Right ventricle myocardium inferior (tissue), 1 donor: Measurements from ENCODE around the gene PID1. TPM values are rescaled to one million over a fixed set of nuclear protein-coding genes. Genes with fewer than 3 reads are reported as not detected.

Source experiments
- ATAC-seq: fragments of 200-7000 bp; cut with Tn5 transposase; one replicate; pipeline ENCODE4 v1.9.1; 2020; ENCODE audit warnings: mild to moderate bottlenecking, moderate library complexity
- DNase-seq: peaks from one replicate; pipeline ENCODE4 v3.0.0; 2021; ENCODE audit errors: missing footprints
- intact Hi-C: fragments of 100-400 bp; cut with DNase I; formaldehyde crosslinking; loops from one replicate; pipeline ENCODE4 v1.11.0; 2022
- total RNA-seq: library from RNA; stranded (reverse); fragmentation: NEBNext Ultra II Directional; extraction: Animal tissue kit (Norgen Biotek cat#: 25700); gene quantifications from one replicate; pipeline ENCODE4 v1.2.1, GENCODE V29; 2021
- donor health status: DM: no; HTN: yes; CAD: no; lungs with severe emphysema.

The PID1 gene
- total RNA-seq, 1 donor from 2014 or later: 8.4 TPM

DNA sequence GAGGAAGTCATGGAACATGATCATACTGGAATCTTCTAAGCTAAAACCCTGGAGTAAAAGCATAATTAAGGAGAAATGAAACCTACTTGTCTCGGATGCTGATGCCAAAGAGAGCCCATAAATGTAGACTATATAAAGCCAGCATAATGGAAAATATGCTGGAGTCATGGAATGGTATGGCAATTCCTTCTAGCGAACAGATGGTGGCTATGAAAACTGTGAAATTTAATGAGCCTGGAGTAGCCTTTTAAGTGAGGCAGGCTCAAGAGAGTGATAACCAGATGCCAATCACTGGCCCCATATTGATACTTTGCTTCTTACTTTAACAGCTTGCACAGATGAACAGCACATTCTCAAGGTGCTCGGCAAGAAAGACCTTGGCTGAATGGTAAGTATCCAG is 206.3 kb downstream of the PID1 start:
- ATAC-seq (no peak), DNase-seq (no peak)
- intact Hi-C loops: no loop called here

DNA sequence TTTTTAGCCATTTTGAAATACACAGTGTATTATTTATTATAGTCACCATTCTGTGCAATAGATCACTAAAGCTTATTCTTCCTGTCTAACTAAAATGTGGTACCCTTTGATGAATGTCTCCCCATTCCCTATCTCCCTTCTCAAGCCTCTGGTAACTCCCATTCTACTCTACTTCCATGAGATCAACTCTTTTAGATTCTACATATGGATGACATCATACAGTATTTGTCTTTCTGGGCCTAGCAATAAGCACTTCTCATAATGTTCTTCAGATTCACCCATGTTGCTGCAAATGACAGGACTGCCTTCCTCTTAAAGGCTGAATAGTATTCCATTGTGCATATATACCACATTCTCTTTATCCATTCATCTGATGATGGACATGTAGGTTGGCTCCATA is 210.9 kb downstream of the PID1 start:
- DNase-seq: no peak
- intact Hi-C loops: no loop called here

GRCh38 chr2:229059331-229060033 is 211.6 kb downstream of the PID1 start:
- ATAC-seq (no peak), DNase-seq (no peak)
- intact Hi-C loops: no loop called here

More for the DNA sequence above, 210.9 kb downstream of the PID1 start:
- ATAC-seq: no peak

- intact Hi-C loops: no loop called here
- ATAC-seq: no peak
- no peak for DNase-seq
Measured at GRCh38 chr2:229057976-229058553, 213.0 kb downstream of the PID1 start.

DNA sequence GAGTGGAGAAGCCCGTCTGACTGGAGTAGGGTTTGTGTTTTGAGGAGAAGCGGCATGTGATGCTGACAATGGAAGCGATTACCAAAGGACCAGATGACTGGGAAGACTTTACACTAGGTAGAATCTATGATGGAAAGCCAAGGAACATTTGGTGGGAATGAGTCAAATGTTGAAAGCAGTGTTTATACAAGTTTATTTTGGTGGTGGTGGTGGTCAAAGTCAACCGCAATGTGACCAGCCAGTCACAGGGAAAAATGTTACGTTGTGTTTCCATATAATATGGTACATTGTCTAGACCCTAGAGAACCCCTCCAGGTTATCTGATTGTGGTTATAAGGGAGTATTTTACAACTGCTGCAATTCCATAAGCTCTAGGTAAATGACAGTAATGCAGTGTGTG is 216.8 kb downstream of the PID1 start:
- intact Hi-C loops: no loop called here
- DNase-seq (no peak), ATAC-seq (no peak)

GRCh38 chr2:229051798-229052197 is 219.3 kb downstream of the PID1 start:
- intact Hi-C loops: no loop called here
- ATAC-seq (no peak), DNase-seq (no peak)

DNA sequence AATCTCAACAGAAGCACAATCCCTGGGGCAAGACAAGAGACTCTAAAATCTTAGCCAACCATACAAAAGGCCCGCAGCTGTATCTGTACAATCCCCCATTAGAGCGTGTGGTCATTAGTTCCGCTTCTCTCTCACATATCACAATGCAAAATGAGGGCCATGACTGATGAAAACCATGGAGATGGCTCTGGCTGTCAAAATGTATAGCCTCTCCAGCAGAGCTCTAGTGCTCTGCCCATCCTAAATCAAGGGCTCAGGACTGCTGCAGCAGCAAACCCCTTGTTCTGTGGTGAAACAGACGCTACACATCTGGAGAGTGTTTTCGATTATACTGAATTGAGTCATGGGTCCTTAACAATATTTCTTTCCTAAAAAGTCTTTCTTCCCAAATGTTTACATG is 221.0 kb downstream of the PID1 start:
- no peak for DNase-seq
- intact Hi-C loops: no loop called here
- ATAC-seq: no peak

- intact Hi-C loops: loop anchor here (5.0 kb wide), 1 partner anchor 34 kb away; no protein-coding TSS in a partner anchor
- ATAC-seq: no peak
Measured at GRCh38 chr2:229048134-229048533, 223.0 kb downstream of the PID1 start.

DNA sequence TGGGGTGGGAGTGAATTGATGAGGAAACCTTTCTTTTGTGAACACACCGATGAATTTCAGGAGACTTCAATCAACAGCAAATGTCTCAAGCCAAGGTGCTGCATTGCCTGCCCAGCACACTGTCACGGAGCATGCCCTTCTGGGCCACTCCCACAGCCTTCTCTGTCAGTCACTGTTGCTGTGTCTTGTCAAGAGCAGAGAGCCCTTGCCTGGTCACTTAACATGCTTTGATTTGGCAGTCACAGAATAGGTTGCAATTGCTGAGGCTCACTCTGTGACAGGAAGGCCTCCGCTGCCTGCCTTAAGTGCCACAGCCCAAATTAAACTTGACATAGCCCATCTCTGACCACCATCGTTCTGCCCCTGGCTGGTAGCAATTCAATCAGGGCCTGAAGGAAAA is 225.4 kb downstream of the PID1 start:
- intact Hi-C loops: loop anchor here (5.0 kb wide), 1 partner anchor 37 kb away; no protein-coding TSS in a partner anchor
- DNase-seq (no peak), ATAC-seq (peak; percentile 96)

More at GRCh38 chr2:229048134-229048533, 223.0 kb downstream of the PID1 start:
- DNase-seq: no peak

- no peak for DNase-seq
- ATAC-seq: no peak
- intact Hi-C loops: no loop called here
Measured at GRCh38 chr2:229044581-229044980, 226.5 kb downstream of the PID1 start.

DNA sequence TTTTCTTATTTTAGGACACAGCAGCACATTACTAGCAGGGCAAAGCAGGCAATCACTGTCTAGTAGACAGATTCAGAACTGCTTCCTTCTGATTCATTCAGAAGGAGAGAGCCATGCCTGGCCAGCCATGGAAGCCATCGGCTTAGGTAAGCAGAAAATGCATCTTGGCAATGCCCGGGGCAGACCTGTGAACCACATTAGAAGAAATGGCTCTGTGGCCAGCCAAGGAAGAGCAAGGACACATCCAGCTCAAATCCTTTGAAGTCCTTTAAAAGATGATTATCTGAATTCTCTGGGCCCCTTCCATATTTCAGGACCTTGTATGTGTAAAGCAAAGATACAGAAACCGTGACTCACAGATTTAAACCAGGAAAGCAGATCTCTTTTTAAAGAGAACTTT is 227.4 kb downstream of the PID1 start:
- intact Hi-C loops: no loop called here
- ATAC-seq: no peak
- no peak for DNase-seq

DNA sequence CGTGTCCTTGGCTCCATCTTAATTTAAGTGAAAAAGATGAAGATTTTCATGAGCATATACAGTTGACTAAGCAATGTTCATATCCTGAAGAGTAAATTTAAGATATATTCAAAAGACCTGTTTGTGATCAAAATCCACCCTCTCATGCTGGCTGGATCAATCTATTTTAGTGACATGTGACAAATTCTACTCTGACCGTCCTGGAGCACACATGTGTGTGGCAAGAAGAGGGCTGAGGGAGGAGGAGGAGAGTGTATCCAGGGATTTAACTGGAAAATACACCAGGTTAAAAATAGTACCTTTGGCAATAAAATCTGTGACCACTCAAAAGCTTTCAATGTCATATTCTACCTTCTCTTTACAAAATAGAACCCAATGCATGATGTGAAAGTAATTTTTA is 228.7 kb downstream of the PID1 start:
- no peak for ATAC-seq
- DNase-seq: no peak
- intact Hi-C loops: no loop called here

- DNase-seq: no peak
- no peak for ATAC-seq
Measured at GRCh38 chr2:229041691-229042090, 229.4 kb downstream of the PID1 start.

GRCh38 chr2:229037621-229038020 is 233.5 kb downstream of the PID1 start:
- no peak for ATAC-seq
- intact Hi-C loops: no loop called here
- no peak for DNase-seq

More at GRCh38 chr2:229041691-229042090, 229.4 kb downstream of the PID1 start:
- intact Hi-C loops: no loop called here

GRCh38 chr2:229033816-229034215 is 237.3 kb downstream of the PID1 start:
- intact Hi-C loops: no loop called here
- ATAC-seq (no peak), DNase-seq (no peak)

DNA sequence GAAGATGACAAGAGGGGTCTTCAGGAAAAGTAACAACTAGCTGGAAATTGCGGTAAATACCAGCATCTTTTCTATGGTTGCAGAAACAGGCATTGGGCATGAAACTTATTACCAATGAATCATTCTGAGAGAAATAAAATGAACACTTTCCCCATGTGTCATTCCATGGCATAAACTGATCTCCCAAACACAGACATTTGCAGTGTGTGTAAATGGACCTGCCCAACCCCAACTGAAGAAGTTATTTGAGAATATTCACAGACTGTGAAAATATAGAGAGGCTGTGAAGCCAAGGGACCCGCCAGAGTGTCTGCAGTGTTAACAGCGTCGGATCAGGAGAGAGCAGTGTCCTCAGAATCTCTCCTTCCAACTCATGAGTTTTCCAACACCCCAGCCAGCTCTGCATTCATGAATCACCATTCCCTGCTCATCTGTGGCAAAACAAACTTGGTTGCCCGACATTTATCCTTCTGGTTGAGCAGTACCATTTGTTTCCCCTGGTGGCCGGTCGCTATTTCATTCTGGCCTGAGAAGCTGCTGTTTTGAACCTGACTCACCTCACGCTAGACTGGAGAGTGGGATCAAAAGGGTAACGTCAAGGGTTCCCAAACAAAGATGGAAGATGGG is 238.4 kb downstream of the PID1 start:
- intact Hi-C loops: no loop called here
- DNase-seq (no peak), ATAC-seq (no peak)

DNA sequence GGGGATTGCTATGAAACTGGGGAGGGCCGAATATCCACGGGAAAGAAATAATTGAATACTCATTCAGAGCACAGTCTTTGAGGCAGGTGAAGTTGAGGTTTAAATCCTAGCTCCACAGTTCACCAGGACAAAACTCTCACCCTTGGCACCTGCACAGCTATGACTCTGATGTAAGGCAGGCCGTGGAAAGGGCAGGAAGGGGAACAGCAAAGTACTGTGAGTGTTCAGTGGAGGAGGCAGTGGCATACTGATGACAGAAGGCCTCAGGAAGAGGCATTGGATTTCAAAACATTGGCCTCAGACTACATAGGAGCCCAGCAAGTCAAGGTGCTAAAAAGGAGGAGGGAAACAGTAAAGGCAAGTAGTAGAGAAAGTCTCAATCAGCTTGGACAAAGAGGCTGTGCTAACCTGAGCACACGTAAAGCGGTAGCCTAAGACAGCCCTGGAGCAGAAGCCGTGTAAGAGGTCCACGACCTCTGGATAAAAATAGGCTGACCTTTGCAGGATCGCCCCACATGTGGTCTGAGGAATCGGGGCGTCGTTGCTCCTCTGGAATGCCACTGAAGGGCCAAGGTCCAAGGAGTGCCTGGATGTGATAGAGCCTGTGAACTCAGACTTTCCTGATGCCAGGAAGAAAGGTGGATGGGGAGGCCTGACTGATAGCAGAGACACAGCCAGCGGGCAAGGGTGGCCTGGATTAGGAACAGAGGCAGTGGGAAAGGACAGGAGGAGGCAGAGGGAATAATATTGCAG is 243.6 kb downstream of the PID1 start:
- DNase-seq (no peak), ATAC-seq (peak; percentile 32)
- intact Hi-C loops: no loop called here

- DNase-seq: no peak
- ATAC-seq: no peak
- intact Hi-C loops: no loop called here
Measured at GRCh38 chr2:229025653-229026052, 245.4 kb downstream of the PID1 start.

- intact Hi-C loops: no loop called here
- DNase-seq (no peak), ATAC-seq (no peak)
Measured at GRCh38 chr2:229022652-229023051, 248.4 kb downstream of the PID1 start.
